ENCODE results near the gene VARS2. TPM values are rescaled to one million over a fixed set of nuclear protein-coding genes. Genes with fewer than 3 reads are reported as not detected.
A peak's percentile ranks its signal among the peaks of the same experiment; 100 is the strongest.
"Not testable (repeated sequence)": the region's sequence is repeated elsewhere in the genome, so short reads cannot be mapped to it uniquely, and the experiment has no call there.

Gene VARS2
- total RNA-seq, 1 donor from 2014 or later, result 18.2 TPM

GRCh38 chr6:30894935-30895334, 19.1 kb upstream of the VARS2 start:
- ATAC-seq, result no peak

GRCh38 chr6:30895343-30895742, 18.7 kb upstream of the VARS2 start:
- intact Hi-C loops (cut with micrococcal nuclease), result no loop called here
- ATAC-seq (no peak), DNase-seq (no peak)

More at GRCh38 chr6:30894935-30895334, 19.1 kb upstream of the VARS2 start:
- intact Hi-C loops (cut with micrococcal nuclease), result no loop called here
- no peak for DNase-seq

- no peak for ATAC-seq
- intact Hi-C loops (cut with micrococcal nuclease), result no loop called here
- DNase-seq, result no peak
Observed at GRCh38 chr6:30896541-30896940, 17.5 kb upstream of the VARS2 start.

- DNase-seq (no peak), ATAC-seq (no peak)
- intact Hi-C loops (cut with micrococcal nuclease), result no loop called here
Observed at GRCh38 chr6:30897882-30898281, 16.2 kb upstream of the VARS2 start.

- intact Hi-C loops (cut with micrococcal nuclease), result no loop called here
- ATAC-seq, result no peak
- no peak for DNase-seq
Observed at GRCh38 chr6:30898750-30899360, 15.2 kb upstream of the VARS2 start.

- DNase-seq, result no peak
- intact Hi-C loops (cut with micrococcal nuclease), result no loop called here
- no peak for ATAC-seq
Observed at GRCh38 chr6:30900863-30901417, 13.1 kb upstream of the VARS2 start.

GRCh38 chr6:30901436-30901835, 12.6 kb upstream of the VARS2 start:
- DNase-seq, result no peak
- intact Hi-C loops (cut with micrococcal nuclease), result no loop called here
- no peak for ATAC-seq

- DNase-seq; intact Hi-C loops (cut with micrococcal nuclease); ATAC-seq: not testable (repeated sequence)
Observed at GRCh38 chr6:30902196-30902595, 11.8 kb upstream of the VARS2 start.

GRCh38 chr6:30902709-30903108, 11.3 kb upstream of the VARS2 start:
- ATAC-seq (no peak), DNase-seq (peak; percentile 10)
- intact Hi-C loops (cut with micrococcal nuclease), result no loop called here

GRCh38 chr6:30903236-30903635, 10.8 kb upstream of the VARS2 start:
- intact Hi-C loops (cut with micrococcal nuclease), result no loop called here
- no peak for ATAC-seq
- DNase-seq, result no peak

GRCh38 chr6:30907290-30907757, 6.7 kb upstream of the VARS2 start:
- DNase-seq; intact Hi-C loops (cut with micrococcal nuclease); ATAC-seq: not testable (repeated sequence)

- DNase-seq, result peak; percentile 96
Observed at GRCh38 chr6:30907758-30908591, 6.1 kb upstream of the VARS2 start, which contains the start of gene GTF2H4. GTF2H4 (plus strand) TSS chr6:30908207.

GRCh38 chr6:30908700-30909099, 5.3 kb upstream of the VARS2 start:
- intact Hi-C loops (cut with micrococcal nuclease), result no loop called here
- no peak for ATAC-seq

More at GRCh38 chr6:30907758-30908591, 6.1 kb upstream of the VARS2 start, which contains the start of gene GTF2H4:
- ATAC-seq, result peak; percentile 99
- intact Hi-C loops (cut with micrococcal nuclease), result no loop called here

GRCh38 chr6:30910473-30910872, 3.6 kb upstream of the VARS2 start:
- DNase-seq, result peak; percentile 23
- ATAC-seq, result not testable (repeated sequence)
- intact Hi-C loops (cut with micrococcal nuclease), result loop anchor here (5.0 kb wide), 1 partner anchor 343 kb away; no protein-coding TSS in a partner anchor

More at GRCh38 chr6:30908700-30909099, 5.3 kb upstream of the VARS2 start:
- DNase-seq, result no peak

GRCh38 chr6:30912746-30913520, 1.1 kb upstream of the VARS2 start:
- DNase-seq, result peak; percentile 21
- no peak for ATAC-seq
- intact Hi-C loops (cut with micrococcal nuclease), result loop anchor here (5.0 kb wide), 1 partner anchor 346 kb away; no protein-coding TSS in a partner anchor

GRCh38 chr6:30913721-30914075, 340 bp upstream of the VARS2 start:
- intact Hi-C loops (cut with micrococcal nuclease), result loop anchor here (5.0 kb wide), 1 partner anchor 346 kb away; no protein-coding TSS in a partner anchor
- DNase-seq (no peak), ATAC-seq (peak; percentile 54)

GRCh38 chr6:30914854-30915590, 984 bp downstream of the VARS2 start:
- DNase-seq, result no peak
- peak; percentile 1 for ATAC-seq
- intact Hi-C loops (cut with micrococcal nuclease), result loop anchor here (5.0 kb wide), 1 partner anchor 348 kb away; no protein-coding TSS in a partner anchor

- intact Hi-C loops (cut with micrococcal nuclease), result no loop called here
- no peak for DNase-seq
- peak; percentile 52 for ATAC-seq
Observed at GRCh38 chr6:30915591-30915946, 1.5 kb downstream of the VARS2 start.

All from left ventricle myocardium superior (tissue), 1 donor.